ENCODE measurements around the gene RPL5.

Gene RPL5

DNA sequence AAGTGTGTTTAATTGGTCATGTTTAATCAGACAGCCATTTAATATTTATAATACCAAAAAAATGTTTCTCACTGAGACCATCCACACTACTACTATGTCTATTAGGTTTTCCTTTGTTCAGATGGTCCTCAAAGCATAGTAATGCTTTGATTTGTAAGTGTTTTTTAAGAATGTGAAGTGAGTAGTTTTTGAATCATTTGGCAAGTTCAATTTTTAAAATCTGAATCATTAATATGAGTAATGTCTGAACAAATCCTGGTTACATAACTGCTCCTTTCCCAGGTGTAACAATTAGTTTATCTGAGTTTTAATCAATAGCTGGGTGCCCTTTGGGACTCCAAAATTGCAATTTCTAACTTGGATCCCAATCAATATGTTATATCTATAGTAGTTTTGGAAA, 23.5 kb upstream of the RPL5 start:
- Histone ChIP-seq H2AK5ac (ENCODE audit: low read depth, low read length) (no peak overlapping the region), H3K4me3 (ENCODE audit: low read length in 2 of 2) (no peak overlapping the region), H3K23ac (ENCODE audit: low read depth, low read length, poor library complexity) (no peak overlapping the region), H3K4me2 (ENCODE audit: insufficient read depth, low read length, poor library complexity, severe bottlenecking) (no peak overlapping the region), H3K79me1 (ENCODE audit: low read depth, low read length) (no peaks in the 10 kb centered on the region), H4K8ac (ENCODE audit: low read depth, low read length) (no peak overlapping the region), H2BK12ac (ENCODE audit: low read length) (no peak overlapping the region), H2BK5ac (ENCODE audit: low read length) (no peak overlapping the region), H3K27me3 (ENCODE audit: control insufficient read depth in 3 of 3, insufficient read depth in 3 of 3, low read depth in 1 of 3, low read length in 3 of 3) (peaks cover 0 to 4% (median 0%) of the 10 kb centered on the region in 3 experiments), H2BK120ac (ENCODE audit: low read depth, low read length) (no peak overlapping the region), H3K36me3 (replicated peaks in 1 of 2; ENCODE audit: control insufficient read depth in 2 of 2, insufficient read depth in 2 of 2, low read length in 2 of 2) (no peaks in the 10 kb centered on the region), H3K27ac (replicated peaks; ENCODE audit: low read length) (no peak overlapping the region), H2BK15ac (ENCODE audit: low read length) (no peak overlapping the region), H3K4me1 (ENCODE audit: control insufficient read depth in 2 of 2, insufficient read depth in 1 of 2, low read depth in 1 of 2, low read length in 2 of 2) (no peaks in the 10 kb centered on the region), H3K9me3 (replicated peaks in 1 of 2; ENCODE audit: control insufficient read depth in 2 of 2, insufficient read depth in 1 of 2, low read depth in 1 of 2, low read length in 2 of 2) (no peaks in the 10 kb centered on the region), H3K14ac (ENCODE audit: low read length) (no peak overlapping the region), H2AFZ (ENCODE audit: low read length) (no peak overlapping the region), H4K91ac (ENCODE audit: low read depth, low read length, poor library complexity) (no peak overlapping the region), H3K18ac (ENCODE audit: low read length) (no peak overlapping the region), H3K4ac (ENCODE audit: low read length) (no peak overlapping the region), H3K9ac (ENCODE audit: low read depth, low read length, poor library complexity) (no peak overlapping the region)
- DNase-seq (ENCODE audit: low spot score): no peak

DNA sequence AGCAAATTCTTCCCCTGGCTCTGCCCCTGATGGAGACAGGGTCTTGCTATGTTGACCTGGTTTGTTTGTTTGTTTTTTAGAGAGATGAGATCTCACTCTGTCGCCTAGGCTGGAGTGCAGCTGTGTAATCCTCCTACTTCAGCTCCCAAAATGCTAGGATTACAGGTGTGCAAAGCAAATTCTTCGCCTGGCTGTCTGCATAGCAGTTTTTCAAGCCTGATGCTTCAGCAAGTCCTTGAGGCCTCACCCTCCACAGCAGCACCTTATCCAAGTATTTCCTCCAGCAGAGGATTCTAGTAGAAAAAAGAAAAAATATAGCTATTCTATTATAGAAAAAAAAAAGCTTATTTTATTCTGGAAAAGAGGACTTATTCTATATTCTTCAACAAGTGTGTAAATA, 15.1 kb upstream of the RPL5 start:
- H3K14ac ChIP-seq (ENCODE audit: low read length): no peak overlapping the region
- no CpG with 5 or more reads among the region's 2 CpGs for WGBS, 2 donors (ENCODE audit: extremely low coverage in 2 of 2, insufficient read length in 2 of 2, insufficient replicate concordance in 1 of 2)

DNA sequence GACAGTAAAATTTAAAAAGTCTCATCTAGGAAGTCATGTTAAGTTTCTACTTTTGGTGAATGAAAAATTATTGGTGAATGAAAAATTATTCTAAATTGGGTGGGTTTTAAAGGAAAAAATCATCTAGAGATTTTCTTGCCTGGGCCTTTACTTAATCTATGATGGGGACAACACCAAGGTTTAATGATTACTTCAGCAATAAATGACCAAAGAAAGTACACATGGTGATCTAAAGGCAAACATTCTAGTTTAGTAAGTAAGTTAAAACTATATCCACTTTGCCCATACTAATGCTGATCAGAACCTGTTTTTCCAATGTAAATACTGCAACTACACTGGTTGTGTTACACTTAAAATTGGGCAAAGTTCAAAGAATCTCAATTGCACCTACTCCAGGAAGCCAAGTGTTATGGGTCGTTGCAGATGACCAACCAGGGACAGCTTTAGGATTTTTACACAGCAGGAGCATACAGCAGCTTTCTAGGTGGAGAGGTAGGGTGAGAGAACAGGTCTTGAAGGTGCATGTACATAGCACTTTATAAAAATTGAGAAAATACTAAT, 14.6 kb upstream of the RPL5 start:
- Histone ChIP-seq H3K4me3 (ENCODE audit: low read length in 2 of 2) (no peak overlapping the region), H3K9me3 (replicated peaks in 1 of 2; ENCODE audit: control insufficient read depth in 2 of 2, insufficient read depth in 1 of 2, low read depth in 1 of 2, low read length in 2 of 2) (no peaks in the 10 kb centered on the region), H3K79me1 (ENCODE audit: low read depth, low read length) (no peaks in the 10 kb centered on the region), H2BK12ac (ENCODE audit: low read length) (no peak overlapping the region), H2AFZ (ENCODE audit: low read length) (no peak overlapping the region), H3K27ac (replicated peaks; ENCODE audit: low read length) (no peak overlapping the region), H3K18ac (ENCODE audit: low read length) (no peak overlapping the region), H3K23ac (ENCODE audit: low read depth, low read length, poor library complexity) (no peak overlapping the region), H3K14ac (ENCODE audit: low read length) (no peak overlapping the region), H3K4me2 (ENCODE audit: insufficient read depth, low read length, poor library complexity, severe bottlenecking) (no peak overlapping the region), H3K36me3 (replicated peaks in 1 of 2; ENCODE audit: control insufficient read depth in 2 of 2, insufficient read depth in 2 of 2, low read length in 2 of 2) (no peaks in the 10 kb centered on the region), H3K9ac (ENCODE audit: low read depth, low read length, poor library complexity) (no peak overlapping the region), H2BK5ac (ENCODE audit: low read length) (no peak overlapping the region), H3K27me3 (ENCODE audit: control insufficient read depth in 3 of 3, insufficient read depth in 3 of 3, low read depth in 1 of 3, low read length in 3 of 3) (peaks cover 0 to 3% (median 0%) of the 10 kb centered on the region in 3 experiments), H4K91ac (ENCODE audit: low read depth, low read length, poor library complexity) (no peak overlapping the region), H3K4ac (ENCODE audit: low read length) (no peak overlapping the region), H4K8ac (ENCODE audit: low read depth, low read length) (no peak overlapping the region), H2BK120ac (ENCODE audit: low read depth, low read length) (no peak overlapping the region), H3K4me1 (ENCODE audit: control insufficient read depth in 2 of 2, insufficient read depth in 1 of 2, low read depth in 1 of 2, low read length in 2 of 2) (no peaks in the 10 kb centered on the region), H2AK5ac (ENCODE audit: low read depth, low read length) (no peak overlapping the region), H2BK15ac (ENCODE audit: low read length) (no peak overlapping the region)
- no CpG with 5 or more reads among the region's 1 CpG for WGBS, 2 donors (ENCODE audit: extremely low coverage in 2 of 2, insufficient read length in 2 of 2, insufficient replicate concordance in 1 of 2)
- DNase-seq (ENCODE audit: low spot score): no peak

More for the DNA sequence above, 15.1 kb upstream of the RPL5 start:
- DNase-seq (ENCODE audit: low spot score): no peak
- Histone ChIP-seq H2BK15ac (ENCODE audit: low read length) (no peak overlapping the region), H3K27ac (replicated peaks; ENCODE audit: low read length) (no peak overlapping the region), H3K18ac (ENCODE audit: low read length) (no peak overlapping the region), H4K8ac (ENCODE audit: low read depth, low read length) (no peak overlapping the region), H2BK5ac (ENCODE audit: low read length) (no peak overlapping the region), H3K79me1 (ENCODE audit: low read depth, low read length) (no peaks in the 10 kb centered on the region), H4K91ac (ENCODE audit: low read depth, low read length, poor library complexity) (no peak overlapping the region), H2BK120ac (ENCODE audit: low read depth, low read length) (no peak overlapping the region), H2AFZ (ENCODE audit: low read length) (no peak overlapping the region), H2BK12ac (ENCODE audit: low read length) (no peak overlapping the region), H3K9me3 (replicated peaks in 1 of 2; ENCODE audit: control insufficient read depth in 2 of 2, insufficient read depth in 1 of 2, low read depth in 1 of 2, low read length in 2 of 2) (no peaks in the 10 kb centered on the region), H2AK5ac (ENCODE audit: low read depth, low read length) (no peak overlapping the region), H3K4me3 (ENCODE audit: low read length in 2 of 2) (no peak overlapping the region), H3K4ac (ENCODE audit: low read length) (no peak overlapping the region), H3K4me1 (ENCODE audit: control insufficient read depth in 2 of 2, insufficient read depth in 1 of 2, low read depth in 1 of 2, low read length in 2 of 2) (no peaks in the 10 kb centered on the region), H3K4me2 (ENCODE audit: insufficient read depth, low read length, poor library complexity, severe bottlenecking) (no peak overlapping the region), H3K27me3 (ENCODE audit: control insufficient read depth in 3 of 3, insufficient read depth in 3 of 3, low read depth in 1 of 3, low read length in 3 of 3) (peaks cover 0 to 3% (median 0%) of the 10 kb centered on the region in 3 experiments), H3K23ac (ENCODE audit: low read depth, low read length, poor library complexity) (no peak overlapping the region), H3K36me3 (replicated peaks in 1 of 2; ENCODE audit: control insufficient read depth in 2 of 2, insufficient read depth in 2 of 2, low read length in 2 of 2) (no peaks in the 10 kb centered on the region), H3K9ac (ENCODE audit: low read depth, low read length, poor library complexity) (no peak overlapping the region)

DNA sequence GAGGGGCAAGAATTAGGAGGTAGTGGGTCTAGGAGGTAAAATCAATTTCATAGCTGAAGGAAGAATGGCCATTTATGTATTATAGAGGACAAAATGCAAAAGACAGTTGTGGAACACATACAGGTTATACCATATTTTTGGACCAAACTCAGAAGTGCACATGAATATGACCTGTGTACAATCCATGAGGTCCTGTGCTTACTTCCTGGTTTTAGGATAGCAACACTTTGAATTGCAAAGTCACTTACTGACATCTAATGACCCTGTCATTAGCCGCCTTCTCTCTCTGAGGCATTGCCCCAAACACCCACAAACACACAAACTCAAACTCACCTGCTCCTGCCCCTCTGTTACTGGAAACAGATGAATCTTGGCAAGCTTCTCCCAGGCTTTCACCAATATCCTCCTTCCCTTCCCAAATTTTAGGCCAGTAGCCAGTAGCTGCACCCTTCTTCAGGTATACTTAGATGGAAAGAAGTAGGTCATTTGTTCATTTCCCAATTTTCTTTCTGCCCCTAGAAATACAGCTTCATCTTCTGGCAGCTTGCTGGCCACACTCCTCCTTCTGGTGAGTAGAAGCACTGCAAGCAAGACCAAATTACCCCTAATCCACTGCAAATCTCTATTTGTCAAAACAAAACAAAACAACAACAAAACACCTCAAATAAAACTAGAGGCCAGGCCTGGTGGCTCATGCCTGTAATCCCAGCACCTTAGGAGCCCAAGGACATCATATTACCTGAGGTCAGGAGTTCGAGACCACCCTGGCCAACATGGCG, 13.7 kb upstream of the RPL5 start:
- no peak overlapping the region for H3K18ac ChIP-seq (ENCODE audit: low read length)
- no peaks in the 10 kb centered on the region for H3K79me1 ChIP-seq (ENCODE audit: low read depth, low read length)
- no peak overlapping the region for H3K27ac ChIP-seq (replicated peaks; ENCODE audit: low read length)
- H3K9ac ChIP-seq (ENCODE audit: low read depth, low read length, poor library complexity): no peak overlapping the region
- no peak overlapping the region for H3K4me3 ChIP-seq (ENCODE audit: low read length in 2 of 2)
- H2AK5ac ChIP-seq (ENCODE audit: low read depth, low read length): no peak overlapping the region
- H4K91ac ChIP-seq (ENCODE audit: low read depth, low read length, poor library complexity): no peak overlapping the region
- no peak overlapping the region for H2BK12ac ChIP-seq (ENCODE audit: low read length)
- no peak overlapping the region for H3K23ac ChIP-seq (ENCODE audit: low read depth, low read length, poor library complexity)
- DNase-seq (ENCODE audit: low spot score): no peak
- WGBS, 2 donors (ENCODE audit: extremely low coverage in 2 of 2, insufficient read length in 2 of 2, insufficient replicate concordance in 1 of 2): no CpG with 5 or more reads among the region's 3 CpGs
- no peak overlapping the region for H3K14ac ChIP-seq (ENCODE audit: low read length)
- H3K4me2 ChIP-seq (ENCODE audit: insufficient read depth, low read length, poor library complexity, severe bottlenecking): no peak overlapping the region
- H2BK120ac ChIP-seq (ENCODE audit: low read depth, low read length): no peak overlapping the region
- no peaks in the 10 kb centered on the region for H3K9me3 ChIP-seq (replicated peaks in 1 of 2; ENCODE audit: control insufficient read depth in 2 of 2, insufficient read depth in 1 of 2, low read depth in 1 of 2, low read length in 2 of 2)
- H2AFZ ChIP-seq (ENCODE audit: low read length): no peak overlapping the region
- no peak overlapping the region for H2BK15ac ChIP-seq (ENCODE audit: low read length)
- no peak overlapping the region for H4K8ac ChIP-seq (ENCODE audit: low read depth, low read length)
- peaks cover 0 to 3% (median 0%) of the 10 kb centered on the region in 3 experiments for H3K27me3 ChIP-seq (ENCODE audit: control insufficient read depth in 3 of 3, insufficient read depth in 3 of 3, low read depth in 1 of 3, low read length in 3 of 3)
- no peaks in the 10 kb centered on the region for H3K36me3 ChIP-seq (replicated peaks in 1 of 2; ENCODE audit: control insufficient read depth in 2 of 2, insufficient read depth in 2 of 2, low read length in 2 of 2)
- H3K4me1 ChIP-seq (ENCODE audit: control insufficient read depth in 2 of 2, insufficient read depth in 1 of 2, low read depth in 1 of 2, low read length in 2 of 2): peaks cover 0 to 3% of the 10 kb centered on the region in 2 donors
- no peak overlapping the region for H2BK5ac ChIP-seq (ENCODE audit: low read length)
- H3K4ac ChIP-seq (ENCODE audit: low read length): no peak overlapping the region

All from neuronal stem cell (in vitro differentiated cells).